Medulla oblongata (tissue), 1 donor: ENCODE results near the gene GRM7.

Experiments
- DNase-seq: peaks from one replicate; pipeline ENCODE4 v3.0.0-alpha.2; 2015; ENCODE audit errors: extremely low spot score

Gene GRM7

DNA sequence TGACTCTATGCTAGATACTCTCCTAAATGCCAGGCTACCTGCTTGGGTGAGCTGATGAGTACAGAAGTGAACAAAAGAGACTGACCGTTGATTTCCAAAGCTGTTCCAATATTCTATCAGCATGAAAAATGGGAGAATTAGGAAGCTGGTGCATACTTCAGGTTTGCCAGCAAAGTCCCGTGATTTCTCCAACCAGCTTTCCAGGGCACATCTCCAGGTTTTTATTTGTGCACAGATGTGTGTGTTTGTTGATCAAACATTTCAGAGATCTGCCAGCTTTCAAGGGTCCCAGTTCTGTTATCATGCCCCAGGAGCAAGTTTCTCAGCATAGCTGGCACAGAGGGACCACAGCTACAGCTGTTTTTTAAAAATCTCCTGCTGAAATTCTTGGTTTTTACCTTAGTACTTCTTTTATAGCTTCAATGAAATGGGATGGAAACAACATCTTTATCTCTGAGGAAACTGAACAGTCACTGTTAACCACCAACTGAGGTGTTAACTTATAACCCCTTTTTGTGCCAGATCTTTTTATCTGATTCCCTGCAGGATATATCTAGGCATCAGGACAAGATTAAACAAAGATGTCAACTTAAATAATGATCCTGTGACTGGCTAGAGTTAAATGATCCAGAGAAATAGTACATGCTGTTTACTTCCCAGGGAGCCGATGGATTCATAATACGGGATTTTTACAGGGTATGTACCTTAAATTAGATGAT, 380.8 kb downstream of the GRM7 start:
- no peak for DNase-seq

DNA sequence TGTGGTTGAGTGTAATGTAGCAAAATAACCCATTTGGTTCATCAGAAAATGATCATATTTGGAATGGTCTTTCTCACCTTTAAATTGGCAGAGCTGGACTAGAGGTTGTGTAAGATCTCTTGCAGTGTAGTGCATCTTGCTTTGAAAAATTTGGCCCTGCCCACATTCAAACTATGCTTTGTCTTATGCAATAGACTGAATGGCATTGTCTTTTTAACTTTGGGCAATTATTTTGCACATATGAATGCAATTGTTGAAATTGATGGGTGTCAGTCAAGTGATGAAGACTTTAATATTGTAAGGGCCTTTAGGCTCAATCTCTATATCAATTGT, 381.4 kb downstream of the GRM7 start:
- DNase-seq = no peak

DNA sequence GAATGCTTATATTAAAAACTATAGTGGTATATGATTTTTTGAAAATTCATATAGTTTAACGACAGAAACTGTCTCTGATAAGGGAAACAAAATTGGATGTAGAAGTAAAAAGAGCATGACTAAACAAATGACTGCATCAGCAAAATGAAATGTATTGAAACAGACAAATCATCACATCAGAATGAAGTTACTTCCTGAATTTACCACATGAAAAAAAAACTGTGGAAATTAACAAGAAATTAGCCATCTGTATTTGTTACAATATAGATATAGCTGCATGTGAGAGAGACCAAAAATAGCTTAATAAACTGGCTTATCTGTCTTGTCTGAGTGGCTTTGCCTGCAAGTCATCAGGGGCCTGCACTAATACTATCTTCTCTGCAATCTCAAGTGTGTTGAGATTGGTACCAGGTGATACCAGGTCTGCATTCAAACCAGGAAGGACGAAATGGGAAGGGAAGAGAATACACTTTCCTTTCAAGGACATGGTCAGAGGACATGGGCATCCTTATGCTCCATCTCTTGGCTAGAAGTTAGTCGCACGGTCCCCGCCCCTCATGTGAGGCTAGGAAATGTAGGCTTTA, 388.7 kb downstream of the GRM7 start:
- no peak for DNase-seq

DNA sequence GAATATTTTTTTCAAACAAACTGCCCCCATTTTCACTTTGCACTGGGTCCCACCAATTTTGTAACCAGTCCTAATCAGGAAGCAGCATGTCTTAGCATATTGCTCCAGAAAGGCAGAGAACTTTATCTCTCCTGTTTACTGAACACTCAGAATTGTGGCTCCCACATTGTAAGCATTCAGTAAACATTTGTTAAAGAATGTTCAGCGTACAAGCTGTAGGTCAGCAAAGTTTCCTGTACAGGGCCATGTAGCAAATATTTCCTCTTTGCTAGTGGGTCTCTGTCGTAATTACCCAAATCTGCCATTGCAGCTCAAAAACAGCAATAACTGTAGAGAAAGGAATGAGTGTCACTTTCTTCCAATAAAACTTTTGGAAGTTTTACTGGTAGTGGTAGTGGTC, 393.3 kb downstream of the GRM7 start:
- DNase-seq = no peak

DNA sequence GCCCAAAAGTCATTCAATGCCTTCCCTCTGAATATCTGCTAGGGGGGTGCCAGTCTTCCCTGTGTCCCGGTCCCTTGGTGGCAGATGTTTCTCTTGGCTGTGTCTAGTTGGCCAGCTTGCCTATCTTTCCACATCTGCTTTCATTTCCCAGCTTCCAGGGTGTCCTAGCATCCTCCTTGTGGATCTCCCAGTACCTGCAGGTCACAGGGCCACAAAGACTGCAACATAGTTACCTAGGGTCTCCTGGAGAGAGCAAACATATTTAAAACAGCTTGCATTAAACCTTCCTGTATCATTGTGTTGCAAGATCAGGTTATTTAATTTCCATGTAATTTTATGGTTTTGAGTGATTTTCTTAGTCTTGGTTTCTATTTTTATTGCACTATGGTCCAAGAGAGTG, 400.1 kb downstream of the GRM7 start:
- no peak for DNase-seq

DNA sequence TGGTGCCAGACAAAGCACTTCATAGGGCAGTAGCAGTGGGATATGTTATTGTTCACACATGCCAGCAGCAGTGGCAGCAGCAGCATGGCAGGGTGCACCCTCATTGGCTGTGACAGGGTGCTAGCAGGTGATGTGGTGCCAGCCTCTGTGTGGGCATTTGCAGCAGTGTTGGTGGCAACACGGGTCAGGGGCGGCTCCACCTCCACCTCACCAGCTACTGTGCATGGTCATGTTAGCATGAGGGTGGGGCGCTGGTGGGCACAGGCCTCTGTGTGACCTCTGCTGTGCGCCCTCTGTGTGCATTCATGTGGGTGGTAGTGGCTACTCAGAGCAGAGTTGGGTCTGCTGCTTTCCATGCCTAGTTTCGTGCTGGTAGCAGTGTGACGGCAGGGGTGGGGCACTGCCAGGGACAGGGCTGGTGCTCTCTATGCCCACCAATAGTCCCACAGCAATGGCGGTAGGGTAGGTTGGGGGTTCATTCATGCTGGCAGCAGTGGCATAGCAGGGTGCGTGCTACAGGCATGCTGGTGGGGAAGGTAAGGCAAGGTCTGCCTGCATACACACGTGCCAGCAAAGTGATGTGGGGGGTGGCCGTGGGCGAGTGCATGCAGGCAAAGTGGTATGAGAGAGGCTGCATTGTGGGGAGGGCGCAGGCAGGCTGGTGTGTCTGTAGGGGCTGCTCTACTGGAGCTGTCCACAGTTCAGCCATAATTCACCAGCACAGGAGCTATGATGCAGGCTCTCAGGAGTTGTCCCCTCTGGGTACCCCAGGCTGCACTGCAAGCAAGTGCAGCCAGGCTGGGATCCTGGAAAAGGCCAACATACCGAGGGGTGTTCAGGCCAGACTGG, 402.7 kb downstream of the GRM7 start:
- DNase-seq = no peak

DNA sequence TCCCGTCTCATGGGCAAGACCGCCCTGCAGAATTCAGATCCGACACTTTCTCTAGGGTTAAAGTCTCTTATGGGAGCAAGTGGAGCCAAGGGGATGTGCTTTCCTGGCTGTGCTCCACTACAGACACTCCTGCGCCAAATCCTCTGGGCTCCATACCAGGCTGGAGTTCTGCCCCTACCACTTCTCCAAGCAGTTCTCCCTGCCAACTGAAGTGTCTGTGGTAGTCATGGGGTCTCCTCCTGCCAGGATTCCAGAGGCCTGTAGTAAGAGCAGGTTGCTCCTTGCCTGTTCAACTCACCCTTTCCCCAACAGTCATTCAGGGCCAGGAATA, 403.2 kb downstream of the GRM7 start:
- DNase-seq = peak; percentile 43

DNA sequence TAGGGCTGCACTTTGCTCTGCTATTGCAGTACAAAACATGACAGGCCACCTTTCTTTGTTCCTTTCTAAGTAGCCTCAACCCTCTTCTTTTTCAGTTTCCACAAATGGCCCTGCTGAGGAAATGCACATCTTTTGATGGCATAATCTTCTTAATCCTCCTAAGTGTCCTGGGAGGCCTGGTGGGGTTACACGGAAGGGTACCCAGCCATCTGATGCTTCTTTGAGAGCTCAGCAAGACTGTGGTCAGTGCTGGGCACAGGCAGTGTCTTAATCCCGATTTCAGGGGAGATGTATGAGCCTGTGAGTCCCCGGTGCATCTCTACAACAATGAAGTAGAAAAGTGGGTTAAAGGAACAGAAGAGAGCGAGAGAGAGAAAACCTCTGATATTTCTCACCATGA, 404.8 kb downstream of the GRM7 start:
- DNase-seq = no peak

DNA sequence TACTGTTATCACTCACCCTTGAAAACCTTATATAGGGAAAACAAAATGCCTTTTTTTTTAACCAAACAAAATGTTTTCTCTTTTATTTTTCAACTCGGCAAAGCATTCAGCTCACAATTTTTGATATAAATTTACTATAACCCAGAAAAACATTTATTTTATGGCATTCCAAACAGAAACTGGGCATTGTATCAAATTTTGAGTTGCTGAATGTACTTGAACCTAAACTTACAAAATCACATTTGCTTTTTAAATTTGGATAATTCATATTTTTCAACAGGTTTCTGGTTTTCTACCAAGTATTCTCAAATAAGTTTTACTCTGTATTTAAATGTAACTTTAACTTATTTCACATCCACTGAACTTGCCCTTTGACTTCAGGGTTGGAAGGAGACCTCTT, 405.6 kb downstream of the GRM7 start:
- no peak for DNase-seq

DNA sequence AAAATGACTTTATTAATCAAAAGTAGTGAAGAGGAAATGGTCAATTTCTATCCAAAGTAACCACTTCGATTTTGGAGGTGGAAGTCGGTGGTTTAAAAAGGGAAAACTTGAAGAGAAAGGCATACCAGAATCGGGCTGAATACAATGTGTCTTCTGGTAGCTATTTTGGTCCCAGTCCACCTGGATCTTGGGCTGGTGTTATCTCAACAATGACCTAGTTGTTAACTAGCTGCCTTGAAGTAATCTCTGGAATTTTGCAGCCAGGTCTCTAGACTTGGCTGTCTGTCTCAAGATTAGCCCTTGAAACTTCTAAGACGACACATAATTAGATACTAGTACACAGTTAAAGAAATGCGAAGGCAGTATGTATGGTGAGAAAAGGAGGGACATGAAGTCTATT, 409.8 kb downstream of the GRM7 start:
- DNase-seq = no peak

DNA sequence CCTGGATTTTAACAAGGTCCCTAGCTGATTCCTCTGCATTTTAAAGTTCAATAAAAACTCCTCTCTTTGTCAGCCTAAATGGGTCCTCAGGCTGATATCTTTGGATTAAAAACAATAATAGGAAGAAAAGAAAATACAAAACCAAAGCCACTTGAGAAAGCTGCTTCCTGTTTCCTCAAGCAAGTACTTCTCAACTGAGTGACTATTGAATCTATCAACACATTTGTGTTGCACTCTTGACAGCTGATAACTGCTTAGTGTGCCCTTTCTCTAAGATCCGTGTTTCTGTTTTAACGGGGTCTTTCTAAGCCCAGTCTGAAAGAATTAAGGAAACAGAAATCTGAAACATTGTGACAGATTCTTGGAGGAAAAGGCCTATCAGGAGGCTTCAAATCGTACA, 410.7 kb downstream of the GRM7 start:
- no peak for DNase-seq

DNA sequence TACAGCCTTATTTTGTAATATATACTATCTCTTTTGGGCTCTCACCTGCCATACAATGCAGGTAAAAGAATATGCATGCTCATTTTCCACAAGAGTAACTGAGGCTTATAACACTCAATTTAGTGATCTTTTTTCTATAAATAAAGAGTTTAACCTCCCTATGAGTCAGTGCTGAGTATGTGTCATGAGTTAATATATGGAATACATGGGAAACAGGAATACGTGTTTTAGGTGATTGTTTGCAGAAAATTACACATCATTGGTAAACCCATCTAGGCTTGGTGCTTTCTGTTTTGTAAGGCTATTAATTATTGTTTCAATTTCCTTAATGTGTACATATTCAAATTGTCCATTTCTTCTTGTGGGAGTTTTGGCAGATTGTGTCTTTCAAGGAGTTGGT, 411.3 kb downstream of the GRM7 start:
- no peak for DNase-seq

DNA sequence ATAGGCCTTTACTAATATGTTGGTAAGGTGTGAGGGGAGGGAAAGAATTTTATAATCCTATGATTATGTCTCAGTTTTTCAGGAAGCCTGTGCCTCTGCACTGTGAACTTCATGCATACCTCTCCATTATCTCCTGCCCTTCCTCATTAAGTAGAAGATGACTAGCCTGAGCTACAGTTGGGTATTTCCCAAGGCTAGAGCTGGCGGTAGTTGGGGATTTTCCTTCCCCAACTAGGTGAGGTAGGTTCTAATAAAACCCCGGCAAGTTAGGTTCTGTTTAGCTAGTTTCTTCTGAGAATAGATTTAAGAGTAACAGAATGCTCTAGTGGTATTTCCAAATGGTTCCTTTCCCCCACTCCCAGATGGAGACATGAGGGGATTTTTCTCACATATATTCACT, 414.5 kb downstream of the GRM7 start:
- no peak for DNase-seq

DNA sequence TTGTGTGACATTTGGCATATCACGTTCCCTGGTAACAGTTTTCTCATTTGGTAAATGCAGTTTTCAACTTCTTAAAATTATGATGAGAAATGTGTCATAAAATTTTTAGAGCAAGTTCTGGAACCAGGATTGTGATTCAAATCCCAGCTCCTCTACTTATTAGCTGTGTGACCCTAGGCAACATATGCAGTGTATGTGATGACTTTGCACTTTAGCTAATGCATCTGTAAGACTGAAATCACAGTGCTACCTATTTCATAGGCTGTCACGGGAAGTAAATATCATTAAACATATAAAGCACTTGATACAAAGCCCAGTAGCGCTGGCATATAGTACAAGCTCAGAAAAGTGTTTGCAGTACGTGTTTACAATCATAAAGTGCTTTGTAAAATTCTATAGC, 419.4 kb downstream of the GRM7 start:
- no peak for DNase-seq

DNA sequence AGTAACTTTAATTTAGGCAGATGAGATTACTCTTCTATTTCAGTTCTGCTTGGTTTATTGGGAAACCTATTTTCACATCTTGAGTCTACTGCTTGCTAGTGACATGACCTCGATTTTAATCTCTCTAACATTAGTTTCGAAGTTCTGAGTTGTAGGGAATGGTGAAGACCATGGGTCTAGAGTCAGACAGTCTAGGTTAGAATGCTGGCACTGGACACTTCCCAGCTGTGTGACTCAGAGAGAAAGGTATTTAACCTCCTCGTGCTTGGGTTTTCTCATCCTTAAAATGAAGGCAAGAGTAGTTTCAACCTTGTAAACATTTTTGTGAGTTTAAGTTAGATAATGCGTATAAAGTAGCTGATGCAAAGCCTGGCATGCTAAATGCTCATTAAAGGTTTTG, 422.1 kb downstream of the GRM7 start:
- DNase-seq = no peak

DNA sequence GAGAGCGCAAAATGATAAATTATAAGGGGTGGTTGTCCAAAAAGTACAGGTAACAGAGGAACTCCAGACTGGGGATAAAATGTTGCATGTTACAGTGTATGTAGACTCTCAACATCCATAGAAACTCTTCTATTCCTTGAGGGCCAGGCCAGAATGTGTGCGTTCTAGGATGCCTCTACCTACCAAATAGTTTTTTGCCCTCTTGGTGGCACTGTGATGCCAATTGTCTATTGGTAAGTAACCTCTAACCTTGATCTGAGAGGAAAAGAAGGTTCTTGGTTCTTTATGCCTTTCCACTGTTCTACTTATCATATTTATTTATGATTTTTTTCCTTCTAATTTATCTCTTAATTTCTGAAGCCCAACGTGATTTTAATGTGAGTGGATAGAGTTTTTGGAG, 424.6 kb downstream of the GRM7 start:
- DNase-seq = peak; percentile 20

DNA sequence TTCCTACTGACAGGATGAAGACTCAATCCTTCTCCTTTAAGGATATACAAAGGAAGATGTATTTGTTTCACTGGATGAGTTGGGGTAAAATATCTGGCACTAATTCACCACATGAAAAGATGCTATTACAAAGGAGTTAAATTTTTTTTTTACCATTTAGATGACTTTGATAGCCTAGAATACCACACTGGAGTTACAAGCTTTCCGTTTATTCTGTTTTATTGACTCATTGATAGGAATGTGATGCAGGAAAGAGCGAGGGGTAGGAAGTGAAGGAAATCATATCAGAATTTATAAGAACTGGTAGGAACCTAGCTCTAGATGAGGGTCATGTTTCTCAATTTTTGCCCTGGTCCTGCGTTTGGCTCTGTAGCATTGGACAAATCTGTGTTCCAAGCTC, 427.2 kb downstream of the GRM7 start:
- no peak for DNase-seq

DNA sequence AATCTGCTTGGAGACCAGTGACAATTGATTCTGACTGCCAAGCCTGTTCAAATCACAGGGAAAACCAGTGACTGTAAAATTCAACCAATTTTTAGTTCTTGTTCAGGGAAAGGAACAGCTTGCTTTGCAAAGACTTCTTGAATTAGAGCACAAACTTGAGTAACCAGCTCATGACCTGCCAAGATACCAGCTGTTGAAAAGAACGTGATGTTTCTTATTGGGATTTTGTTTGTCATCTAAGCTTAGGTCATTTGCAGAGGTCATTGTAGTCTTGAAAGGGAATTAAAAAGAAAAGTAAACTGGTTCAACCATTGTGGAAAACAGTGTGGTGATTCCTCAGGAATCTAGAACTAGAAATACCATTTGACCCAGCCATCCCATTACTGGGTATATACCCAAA, 428.2 kb downstream of the GRM7 start:
- DNase-seq = no peak

DNA sequence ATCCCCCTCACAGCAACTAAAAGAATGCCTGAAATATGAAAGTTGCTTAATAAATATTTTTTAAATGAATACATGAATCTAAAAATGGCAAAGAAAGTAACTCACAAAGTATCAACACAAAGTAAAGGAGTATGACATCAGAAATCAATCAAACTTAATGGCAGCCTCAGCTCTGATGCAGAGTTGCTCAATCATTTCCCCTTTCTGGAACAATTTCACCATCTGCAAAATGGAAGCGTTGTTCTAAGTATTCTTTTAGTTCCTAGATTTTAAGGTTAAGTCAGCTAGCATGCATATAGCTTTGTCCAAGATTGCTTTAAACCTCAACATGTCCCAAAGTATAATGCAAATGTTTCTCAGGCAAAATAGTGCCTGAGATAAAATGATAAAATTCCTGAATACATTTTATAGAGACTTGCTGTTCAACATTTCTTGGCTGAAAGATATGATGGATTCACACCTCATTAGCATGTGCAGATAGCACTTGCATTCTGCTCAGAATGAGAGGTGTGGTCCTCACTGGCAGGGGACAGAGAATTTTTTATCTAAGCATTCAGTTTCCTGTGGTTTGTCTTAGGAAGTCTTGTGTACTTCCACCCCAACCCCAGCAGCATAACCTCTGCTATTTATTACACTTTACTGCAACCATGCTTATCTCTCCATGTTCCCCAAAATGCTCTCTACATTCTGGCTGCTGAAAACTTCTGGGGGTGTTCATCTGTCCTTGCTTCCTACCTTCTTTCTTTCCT, 429.3 kb downstream of the GRM7 start:
- DNase-seq = no peak

DNA sequence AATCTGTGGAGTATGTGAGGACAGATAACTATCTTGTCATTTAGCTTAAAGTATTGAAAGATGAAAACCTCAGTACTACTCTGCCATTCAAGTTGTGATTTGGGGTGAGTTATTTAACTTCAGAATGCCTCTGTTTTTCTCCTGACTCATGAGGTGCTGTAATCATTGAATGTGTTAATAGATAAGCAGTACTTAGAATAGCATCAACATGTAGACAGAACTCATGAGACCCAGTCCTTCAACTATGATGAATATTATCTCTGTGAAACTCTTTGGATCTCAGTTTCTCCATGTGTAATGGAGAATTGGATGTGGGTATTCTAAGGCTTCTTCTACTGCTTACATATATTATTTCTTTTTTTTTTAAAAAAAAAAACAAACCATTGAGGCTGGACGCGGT, 431.4 kb downstream of the GRM7 start:
- DNase-seq = no peak

DNA sequence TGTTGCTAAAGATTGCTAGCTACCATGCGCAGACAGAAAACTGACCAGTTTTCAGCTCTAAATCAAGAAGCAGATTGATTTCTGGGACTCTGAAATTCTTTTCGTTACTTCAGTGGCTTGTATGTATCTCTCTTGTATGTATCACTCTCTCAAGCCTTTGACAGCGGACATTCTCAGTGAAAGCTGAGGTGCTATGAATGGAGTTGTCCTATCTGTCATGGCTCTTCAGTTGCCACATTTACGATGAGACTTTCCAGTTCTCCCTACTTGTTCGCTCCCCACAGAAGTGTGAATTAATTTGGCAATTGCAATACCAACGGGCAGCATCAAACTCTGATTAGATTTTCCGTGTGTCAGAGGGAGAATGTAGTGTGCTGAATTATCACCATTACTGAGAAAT, 432.4 kb downstream of the GRM7 start:
- DNase-seq = no peak

DNA sequence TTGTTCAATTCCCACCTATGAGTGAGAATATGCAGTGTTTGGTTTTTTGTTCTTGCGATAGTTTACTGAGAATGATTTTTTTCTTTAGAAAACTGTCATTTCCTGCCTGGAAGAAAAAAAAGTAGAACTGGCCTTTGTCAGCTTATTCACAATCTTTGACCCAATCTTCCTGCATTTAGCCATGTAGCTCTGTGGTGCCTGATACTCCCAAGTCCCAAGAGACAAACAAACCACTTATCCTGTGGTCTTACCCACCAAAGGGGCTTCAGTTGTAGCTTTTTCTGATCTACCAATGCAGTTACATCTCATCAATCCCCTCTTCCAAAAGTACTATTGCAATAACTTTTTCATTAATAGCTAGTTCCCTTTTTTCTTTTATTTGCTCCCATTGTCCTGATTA, 444.6 kb downstream of the GRM7 start:
- no peak for DNase-seq

DNA sequence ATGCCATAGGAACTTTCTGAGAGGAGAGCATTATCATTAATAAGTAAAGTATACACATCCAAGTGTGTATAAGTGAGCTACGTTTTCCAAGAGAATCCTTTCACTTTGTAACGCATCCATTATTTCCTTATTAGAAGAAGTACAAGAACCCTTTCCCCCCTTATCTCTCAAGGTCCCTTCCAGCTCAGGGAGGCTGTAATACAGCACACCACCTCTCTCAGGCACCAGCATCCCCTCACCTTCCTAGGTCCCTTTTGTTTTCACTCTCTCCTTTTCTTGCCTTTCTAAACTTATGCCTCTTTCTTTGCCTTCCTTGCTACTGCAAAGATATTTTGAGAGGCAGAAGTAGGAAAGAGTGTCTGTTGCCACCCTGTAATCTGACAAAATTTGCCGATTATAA, 446.0 kb downstream of the GRM7 start:
- no peak for DNase-seq
